ENCODE measurements around the gene MIA2.
"Not testable (repeated sequence)": the region's sequence is repeated elsewhere in the genome, so short reads cannot be mapped to it uniquely, and the experiment has no call there.

Gene MIA2, protein sequence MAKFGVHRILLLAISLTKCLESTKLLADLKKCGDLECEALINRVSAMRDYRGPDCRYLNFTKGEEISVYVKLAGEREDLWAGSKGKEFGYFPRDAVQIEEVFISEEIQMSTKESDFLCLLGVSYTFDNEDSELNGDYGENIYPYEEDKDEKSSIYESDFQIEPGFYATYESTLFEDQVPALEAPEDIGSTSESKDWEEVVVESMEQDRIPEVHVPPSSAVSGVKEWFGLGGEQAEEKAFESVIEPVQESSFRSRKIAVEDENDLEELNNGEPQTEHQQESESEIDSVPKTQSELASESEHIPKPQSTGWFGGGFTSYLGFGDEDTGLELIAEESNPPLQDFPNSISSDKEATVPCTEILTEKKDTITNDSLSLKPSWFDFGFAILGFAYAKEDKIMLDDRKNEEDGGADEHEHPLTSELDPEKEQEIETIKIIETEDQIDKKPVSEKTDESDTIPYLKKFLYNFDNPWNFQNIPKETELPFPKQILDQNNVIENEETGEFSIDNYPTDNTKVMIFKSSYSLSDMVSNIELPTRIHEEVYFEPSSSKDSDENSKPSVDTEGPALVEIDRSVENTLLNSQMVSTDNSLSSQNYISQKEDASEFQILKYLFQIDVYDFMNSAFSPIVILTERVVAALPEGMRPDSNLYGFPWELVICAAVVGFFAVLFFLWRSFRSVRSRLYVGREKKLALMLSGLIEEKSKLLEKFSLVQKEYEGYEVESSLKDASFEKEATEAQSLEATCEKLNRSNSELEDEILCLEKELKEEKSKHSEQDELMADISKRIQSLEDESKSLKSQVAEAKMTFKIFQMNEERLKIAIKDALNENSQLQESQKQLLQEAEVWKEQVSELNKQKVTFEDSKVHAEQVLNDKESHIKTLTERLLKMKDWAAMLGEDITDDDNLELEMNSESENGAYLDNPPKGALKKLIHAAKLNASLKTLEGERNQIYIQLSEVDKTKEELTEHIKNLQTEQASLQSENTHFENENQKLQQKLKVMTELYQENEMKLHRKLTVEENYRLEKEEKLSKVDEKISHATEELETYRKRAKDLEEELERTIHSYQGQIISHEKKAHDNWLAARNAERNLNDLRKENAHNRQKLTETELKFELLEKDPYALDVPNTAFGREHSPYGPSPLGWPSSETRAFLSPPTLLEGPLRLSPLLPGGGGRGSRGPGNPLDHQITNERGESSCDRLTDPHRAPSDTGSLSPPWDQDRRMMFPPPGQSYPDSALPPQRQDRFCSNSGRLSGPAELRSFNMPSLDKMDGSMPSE (N-terminal part only)

DNA sequence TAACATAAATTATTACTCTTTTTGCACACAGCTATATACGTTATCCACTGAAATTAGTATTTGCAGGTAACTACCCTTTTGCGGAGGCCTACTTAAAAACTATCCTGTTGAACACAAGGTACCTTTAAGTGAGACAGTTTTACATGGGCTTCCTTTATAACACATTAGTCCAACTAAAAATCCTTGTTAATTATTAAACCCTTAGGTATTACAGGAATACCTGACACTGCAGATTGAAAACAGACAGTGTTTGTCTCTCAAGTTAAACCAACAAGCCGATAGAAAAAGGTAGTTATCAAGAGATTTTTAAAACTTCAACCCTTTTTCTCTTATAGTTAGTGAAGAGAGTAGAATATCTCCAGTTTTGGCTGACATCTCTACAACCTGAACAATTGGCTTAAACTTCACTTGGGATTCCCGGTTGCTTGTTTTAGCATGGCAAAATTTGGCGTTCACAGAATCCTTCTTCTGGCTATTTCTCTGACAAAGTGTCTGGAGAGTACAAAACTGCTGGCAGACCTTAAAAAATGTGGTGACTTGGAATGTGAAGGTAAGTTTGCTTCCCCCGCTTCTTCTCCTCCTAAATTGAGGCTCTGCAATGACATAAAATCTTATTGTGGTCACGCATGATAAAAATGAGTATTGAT is at the start of gene MIA2:
TSS of gene MIA2 (plus strand) at position 236 of the 647 bp plus-strand sequence. CDS start at position 436, 200 bp downstream.
- no peak for DNase-seq

DNA sequence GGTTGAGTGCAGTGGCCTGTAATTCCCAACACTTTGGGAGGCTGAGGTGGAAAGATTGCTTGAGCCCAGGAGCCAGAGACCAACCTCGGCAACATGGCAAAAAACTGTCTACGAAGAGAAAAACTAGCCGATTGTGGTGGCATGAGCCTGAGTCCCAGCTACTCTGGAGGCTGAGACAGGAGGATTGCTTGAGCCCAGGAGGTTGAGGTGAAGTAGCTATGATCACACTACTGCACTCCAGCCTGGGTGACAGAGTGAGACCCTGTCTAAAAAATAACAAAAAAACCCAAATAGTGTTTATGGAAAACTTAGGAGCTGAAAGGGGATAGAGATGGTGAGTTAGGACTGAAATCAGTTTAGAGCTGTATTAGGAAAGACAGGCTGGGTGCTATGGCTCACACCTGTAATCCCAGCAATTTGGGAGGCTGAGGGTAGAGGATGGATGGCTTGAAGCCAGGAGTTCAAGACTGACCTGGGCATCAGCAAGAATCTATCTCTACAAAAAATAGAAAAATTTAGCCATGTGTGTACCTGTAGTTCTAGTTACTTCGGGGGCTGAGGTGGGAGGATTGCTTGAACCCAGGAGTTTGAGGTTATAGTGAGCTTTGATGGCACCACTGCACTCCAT is 49.0 kb upstream of the MIA2 start:
- no peak for DNase-seq

DNA sequence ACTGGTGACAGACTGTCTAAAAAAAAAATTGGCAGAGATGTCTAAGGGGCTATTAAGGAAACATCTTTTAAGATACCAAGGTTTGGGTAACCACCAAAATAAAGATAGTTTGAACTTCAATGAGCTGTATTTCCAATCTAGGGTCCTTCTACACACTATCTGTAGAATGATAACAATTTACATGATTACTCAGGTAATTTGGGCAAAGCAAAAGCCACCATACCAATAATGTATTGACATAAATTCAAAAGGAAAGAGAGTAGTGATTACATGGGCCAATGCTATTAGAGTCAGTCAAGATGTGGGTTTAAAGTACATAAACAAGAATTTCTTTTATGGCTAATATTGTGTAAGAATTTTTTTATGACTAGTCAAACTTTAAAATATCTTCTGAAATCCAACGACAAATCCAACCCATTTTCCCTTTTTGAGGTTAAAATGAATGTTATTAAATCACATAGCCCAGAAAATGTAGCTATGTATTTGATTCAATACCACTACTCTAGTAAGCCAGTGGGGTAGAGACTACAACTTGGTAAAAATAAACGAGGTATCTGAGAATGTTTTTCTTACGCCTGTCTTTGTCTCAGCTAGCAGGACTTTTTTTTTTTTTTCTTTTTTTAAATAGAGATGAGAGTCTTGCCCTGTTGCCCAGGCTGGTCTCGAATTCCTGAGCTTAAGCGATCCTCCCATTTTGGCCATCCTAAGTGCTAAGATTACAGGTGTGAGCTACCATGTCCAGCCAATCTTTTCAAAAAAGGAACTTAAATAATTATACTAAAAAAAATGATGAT is 48.3 kb upstream of the MIA2 start:
- DNase-seq: no peak

DNA sequence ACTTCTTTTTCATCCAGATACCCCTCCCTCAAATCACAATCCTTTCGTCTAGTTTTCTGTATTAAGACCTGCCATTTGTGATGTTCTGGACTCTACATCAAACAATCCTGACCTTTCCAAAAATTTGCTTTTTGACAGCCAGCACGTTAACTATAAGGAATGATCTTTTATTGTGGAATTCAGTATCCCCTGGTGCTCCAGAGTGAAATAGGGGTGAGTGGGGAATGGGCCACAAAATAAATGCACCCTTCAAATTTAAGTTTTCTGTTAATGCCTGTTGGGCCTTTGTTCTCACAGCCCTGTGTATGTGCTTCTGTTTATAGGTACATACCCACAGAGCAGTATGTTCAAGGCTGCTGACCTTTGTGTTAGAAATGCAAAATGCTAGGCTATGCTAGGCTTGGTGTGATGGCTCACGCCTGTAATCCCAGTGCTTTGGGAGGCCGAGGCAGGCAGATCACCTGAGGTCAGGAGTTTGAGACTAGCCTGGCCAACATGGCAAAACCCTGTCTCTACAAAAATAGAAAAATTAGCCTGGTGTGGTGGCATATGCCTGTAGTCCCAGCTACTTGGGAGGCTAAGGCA is 46.7 kb upstream of the MIA2 start:
- no peak for DNase-seq

DNA sequence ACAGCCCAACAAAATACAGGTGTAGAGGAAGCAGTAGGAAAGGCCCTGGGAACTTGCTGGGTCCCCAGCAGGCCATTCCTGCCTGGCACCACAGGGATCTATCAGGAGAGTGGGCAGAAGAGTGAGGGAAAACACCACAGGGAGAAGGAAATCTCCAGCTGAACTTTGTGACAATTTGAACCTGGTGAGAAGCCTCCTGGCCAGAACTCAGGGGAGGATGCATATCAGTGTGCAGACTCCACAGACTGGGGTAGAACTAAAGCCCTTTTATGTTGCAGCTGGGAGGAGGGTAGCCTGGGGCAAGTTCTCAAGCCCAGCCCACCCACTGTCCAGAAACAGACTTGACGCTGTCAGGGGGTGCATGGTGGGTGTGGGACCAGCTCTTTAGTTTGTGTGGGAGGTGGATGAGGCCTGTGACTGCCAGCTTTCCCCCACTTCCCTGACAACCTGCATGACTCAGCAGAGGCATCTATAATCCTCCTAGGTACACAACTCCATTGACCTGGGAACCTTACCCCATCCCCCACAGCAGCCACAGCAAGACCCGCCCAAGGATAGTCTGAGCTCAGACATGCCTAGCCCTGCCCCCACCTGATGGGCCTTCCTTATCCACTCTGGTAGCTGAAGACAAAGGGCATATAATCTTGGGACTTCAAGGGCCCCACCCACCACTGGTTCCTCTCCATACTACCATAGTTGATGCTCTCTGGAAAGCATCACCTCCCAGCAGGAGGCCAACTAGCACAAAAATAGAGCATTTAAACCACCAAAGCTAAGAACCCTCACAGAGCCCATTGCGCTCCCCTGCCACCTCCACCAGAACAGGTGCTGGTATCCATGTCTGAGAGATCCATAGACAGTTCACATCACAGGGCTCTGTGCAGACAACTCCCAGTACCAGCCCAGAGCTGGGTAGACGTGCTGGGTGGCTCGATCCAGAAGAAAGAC is 29.8 kb upstream of the MIA2 start:
- DNase-seq: no peak

DNA sequence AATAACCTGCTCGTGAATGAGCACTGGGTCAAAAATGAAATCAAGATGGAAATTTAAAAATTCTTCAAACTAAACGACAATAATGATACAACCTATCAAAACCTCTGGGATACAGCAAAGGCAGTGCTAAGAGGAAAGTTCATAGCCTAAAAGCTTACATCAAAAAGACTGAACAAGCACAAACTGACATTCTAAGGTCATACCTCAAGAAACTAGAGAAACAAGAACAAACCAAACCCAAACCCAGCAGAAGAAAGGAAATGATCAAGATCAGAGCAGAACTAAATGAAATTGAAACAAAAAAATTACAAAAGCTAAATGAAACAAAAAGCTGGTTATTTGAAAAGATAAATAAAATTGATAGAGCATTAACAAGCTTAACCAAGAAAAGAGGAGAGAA is 26.3 kb upstream of the MIA2 start:
- DNase-seq: not testable (repeated sequence)

DNA sequence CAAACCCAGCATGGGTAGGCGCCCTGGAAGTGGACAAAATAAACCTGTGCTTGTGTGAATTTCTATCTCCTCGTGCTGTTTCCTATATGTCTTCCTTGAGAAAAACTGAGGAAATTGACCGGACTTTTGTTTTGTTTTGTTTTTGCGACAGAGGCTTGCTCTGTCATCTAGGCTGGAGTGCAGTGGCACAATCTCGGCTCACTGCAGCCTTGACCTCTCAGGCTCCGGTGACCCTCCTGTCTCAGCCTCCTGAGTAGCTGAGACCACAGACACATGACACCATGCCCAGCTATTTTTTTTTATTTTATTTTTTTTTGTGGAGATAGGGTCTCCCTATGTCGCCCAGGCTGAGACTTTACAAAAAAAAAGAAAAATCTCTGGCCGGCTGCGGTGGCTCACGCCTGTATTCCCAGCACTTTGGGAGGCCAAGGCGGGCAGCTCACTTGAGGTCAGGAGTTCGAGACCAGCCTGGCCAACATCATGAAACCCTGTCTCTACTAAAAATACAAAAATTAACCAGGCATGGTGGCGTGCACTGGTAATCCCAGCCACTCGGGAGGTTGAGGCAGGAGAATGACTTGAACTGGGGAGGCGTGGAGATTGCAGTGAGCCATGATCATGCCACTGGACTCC is 22.5 kb upstream of the MIA2 start:
- DNase-seq: no peak

DNA sequence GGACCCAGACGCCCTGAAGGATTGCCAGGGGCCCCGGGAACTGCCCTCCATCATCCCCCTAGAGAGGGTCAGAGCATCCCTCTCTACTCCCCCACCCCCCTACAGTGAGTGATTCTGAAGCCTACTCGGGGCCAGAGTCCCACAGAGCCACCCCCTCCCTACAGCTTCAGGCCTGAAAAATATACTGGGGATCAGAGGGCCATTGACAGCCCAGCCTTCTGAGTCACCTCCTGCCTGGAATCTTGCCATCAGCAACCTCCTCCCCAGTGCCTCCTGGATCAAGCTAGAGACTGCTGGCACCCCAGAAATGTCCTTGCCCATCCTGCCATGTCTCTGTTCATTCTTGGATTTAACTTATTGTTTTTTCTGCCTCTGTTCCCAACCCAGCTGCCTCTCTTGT is 21.7 kb upstream of the MIA2 start:
- no peak for DNase-seq

DNA sequence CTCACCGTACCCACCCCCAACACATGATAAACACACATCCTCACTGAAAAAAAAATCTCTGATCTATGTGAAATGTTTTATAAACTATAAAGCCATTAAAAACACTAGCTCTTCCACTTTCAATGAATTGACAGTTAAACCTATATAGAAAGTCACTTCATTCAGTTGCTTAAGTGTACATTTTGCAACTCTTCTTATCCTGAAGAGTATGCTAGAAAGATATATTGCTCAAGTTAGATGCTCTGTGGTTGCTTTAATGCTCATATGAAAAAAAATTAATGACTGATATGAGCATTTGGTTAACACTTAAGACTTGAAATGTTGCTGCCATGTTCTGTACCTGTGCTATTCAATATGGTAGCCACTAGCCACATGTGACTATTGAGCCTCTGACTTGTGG is 21.0 kb upstream of the MIA2 start:
- no peak for DNase-seq

DNA sequence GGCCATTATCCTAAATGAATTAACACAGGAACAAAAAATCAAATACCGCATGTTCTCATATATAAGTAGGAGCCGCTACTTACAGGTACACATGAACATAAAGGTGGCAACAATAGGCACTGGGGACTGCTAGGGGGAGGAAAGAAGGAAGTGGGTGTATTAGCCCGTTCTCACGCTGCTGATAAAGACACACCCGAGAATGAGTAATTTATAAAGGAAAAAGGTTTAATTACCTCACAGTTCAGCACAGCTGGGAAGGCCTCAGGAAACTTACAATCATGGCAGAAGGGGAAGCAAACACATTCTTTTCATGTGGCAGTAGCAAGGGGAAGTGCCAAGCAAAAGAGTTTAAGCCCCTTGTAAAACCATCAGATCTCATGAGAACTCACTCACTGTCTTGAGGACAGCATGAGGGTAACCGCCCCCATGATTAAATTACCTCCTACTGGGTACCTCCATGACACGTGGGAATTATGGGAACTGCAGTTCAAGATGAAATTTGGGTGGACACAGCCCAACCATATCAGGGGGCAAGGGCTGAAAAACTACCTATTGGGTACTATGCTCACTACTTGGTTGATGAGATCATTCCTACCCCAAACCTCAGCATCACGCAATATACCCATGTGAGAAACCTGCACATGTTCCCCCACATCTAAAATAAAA is 16.4 kb upstream of the MIA2 start:
- DNase-seq: no peak

DNA sequence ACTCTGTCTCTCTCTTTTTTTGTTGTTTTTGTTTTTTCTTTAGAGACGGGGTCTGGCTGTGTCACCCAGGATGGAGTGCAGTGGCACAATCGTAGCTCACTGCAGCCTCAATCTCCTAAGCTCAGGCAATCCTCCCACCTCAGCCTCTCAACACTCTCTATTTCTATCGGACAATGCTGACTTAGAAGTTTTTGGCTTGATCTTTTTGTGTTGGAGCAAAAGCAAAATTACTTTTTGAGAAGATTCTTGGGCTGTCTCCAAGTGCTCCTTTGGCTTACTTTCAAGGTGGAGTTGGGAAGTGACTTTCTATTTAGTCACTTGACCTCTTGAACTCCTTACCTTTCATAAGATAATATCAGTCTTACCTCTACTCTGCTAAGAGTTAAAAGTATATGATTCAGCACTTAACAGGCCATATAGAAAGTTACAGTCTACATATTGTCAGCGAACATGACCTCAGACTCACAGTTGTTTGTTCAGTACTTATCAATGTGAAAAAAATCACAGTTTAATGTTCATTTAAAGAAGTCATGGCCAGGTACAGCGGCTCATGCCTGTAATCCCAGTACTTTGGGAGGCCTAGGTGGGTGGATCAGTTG is 15.4 kb upstream of the MIA2 start:
- no peak for DNase-seq

DNA sequence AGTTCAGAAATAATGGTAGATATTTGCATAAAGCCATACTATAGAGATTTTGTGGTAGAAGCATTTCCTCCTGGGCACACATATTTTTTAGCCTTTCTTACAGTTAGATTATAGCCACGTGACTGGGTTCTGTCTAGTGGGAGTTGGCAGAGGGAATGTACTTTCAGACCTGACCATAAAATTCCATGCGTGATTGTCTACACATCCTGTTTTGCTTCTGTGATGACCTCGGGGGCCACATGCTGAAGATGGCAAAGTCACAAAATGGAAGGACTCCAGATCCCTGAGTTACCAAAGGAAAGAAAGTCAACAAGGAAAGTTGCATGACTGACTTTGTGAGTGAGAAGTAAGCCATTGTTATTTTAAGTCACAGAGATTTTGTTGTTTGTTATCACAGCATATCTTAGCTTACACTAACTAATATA is 14.6 kb upstream of the MIA2 start:
- DNase-seq: no peak

DNA sequence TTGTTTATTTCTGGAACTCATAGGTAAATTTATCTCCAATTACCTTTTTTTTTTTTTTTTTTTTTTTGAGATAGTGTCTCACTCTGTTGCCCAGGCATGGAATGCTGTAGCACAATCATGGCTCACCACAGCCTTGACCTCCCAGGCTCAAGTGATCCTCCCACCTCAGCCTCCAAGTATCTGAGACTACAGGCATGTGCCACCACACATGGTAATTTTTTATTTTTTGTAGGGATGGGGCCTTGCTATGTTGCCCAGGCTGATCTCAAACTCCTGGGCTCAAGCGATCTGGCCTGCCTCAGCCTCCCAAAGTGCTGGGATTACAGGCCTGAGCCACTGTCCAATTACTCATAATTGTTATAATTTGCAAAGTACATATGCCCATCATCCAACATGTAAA is 13.2 kb upstream of the MIA2 start:
- DNase-seq: not testable (repeated sequence)

DNA sequence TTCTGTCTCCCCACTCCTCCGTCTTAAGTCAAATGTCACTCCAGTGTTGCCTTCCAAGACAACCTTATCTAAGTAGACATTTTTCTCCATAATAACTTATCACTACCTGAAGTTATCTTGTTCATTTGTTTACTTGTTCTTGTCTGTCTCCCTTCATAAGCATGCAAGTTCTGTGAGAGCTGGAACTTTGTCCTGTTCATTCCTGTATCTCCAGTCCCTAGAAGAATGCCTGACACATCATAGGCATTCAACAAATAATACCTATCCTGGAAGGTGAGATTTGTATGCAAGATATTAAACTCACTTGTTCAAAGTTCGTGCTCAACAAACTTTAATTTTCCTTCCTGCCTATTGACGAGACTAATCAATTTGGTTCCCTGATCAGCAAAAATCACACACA is 5.7 kb upstream of the MIA2 start:
- no peak for DNase-seq

DNA sequence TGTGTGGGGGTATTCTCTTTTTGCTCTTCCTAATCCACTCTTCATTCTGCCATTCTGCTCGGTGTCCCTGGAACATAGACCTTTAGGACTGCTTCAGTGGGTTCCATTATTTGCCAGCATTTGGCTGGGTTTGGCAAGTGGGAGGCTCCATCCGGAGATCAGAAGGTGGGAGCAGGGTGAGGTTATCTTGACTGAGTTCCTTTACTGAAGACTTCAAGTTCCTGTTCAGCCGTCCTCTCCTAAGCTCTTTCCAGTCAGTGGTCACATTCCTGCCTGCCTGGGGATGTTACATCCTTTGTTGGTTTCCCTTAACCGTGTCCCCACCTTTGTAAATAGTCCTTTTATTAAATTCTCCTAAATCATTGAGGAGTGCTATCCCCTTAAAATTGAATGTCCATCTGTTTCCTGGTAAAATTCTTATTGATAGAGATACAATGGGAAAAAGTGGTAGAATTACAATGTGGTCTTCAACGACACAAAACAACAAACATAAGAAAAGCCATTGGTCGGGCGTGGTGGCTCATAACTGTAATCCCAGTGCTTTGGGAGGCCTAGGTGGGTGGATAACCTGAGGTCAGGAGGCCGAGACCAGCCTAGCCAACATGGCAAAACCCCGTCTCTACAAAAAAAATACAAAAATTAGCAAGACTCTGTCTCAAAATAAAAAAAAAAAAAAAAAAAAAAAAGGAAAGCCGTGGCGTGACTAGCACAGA is 5.0 kb upstream of the MIA2 start:
- no peak for DNase-seq

DNA sequence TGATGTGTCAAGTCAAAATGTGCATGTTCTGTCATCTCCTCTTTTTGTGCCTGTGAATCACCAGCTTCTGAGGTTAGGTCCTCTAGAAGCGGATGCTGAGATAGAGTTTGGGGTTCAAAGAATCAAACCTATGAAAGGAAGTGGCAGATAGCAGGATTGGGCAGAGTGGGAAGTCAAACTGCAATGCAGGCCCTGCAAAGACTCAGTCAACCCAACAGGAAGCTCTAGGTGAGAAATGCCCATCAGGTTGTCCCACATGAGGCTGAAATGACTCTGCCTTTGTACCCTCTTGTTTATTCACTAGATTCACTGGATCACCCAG is 4.5 kb upstream of the MIA2 start:
- peak; percentile 25 to 58 for DNase-seq

DNA sequence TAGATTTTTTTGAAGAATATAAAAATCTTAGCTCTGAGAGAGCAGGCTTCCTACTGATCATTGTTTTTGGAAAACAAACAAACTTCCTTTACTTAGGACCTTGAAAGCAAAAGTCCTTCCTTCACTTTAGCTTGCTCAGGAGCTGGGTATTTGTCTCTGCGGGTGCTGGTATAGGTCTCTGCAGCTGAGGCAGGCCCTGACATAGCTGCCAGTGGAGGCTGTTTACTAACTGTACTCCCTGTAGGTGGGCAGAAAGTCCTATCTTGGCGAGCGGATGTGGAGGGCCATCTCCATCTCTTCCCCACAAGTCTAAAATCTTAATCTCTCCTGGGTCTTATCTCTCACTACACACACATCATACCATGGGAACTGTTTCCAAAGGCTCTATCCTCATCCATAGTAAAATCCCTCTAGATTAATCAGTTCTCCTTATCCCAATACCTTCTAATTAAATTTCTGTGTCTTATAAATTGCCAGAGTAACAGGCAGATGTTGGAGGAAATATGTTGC is 4.1 kb upstream of the MIA2 start:
- no peak for DNase-seq
